ENCODE results near the gene PEMT.

DNA sequence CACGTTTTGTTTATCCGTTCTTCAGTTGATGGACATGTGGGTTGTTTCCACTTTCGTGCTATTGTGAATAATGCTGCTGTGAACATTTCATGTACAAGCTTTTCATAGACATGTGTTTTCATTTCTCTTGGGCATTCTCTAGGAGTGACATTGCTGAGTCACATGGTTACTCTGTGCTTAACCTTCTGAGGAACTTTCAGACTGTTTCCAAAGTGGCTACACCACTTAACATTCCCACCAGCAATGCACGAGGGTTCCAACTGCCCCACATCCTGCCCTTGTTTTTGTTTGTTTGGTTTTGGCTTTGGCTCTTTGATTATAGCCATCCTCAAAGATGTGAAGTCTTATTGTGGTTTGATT lies 14.2 kb upstream of the PEMT start:
- TF ChIP-seq, protein P1, sequence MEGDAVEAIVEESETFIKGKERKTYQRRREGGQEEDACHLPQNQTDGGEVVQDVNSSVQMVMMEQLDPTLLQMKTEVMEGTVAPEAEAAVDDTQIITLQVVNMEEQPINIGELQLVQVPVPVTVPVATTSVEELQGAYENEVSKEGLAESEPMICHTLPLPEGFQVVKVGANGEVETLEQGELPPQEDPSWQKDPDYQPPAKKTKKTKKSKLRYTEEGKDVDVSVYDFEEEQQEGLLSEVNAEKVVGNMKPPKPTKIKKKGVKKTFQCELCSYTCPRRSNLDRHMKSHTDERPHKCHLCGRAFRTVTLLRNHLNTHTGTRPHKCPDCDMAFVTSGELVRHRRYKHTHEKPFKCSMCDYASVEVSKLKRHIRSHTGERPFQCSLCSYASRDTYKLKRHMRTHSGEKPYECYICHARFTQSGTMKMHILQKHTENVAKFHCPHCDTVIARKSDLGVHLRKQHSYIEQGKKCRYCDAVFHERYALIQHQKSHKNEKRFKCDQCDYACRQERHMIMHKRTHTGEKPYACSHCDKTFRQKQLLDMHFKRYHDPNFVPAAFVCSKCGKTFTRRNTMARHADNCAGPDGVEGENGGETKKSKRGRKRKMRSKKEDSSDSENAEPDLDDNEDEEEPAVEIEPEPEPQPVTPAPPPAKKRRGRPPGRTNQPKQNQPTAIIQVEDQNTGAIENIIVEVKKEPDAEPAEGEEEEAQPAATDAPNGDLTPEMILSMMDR (conservative IDR thresholded peaks at IDR 0.05; ENCODE audit: low read depth, low read length), result no peak
- TF ChIP-seq EZH2 (IDR thresholded peaks at IDR 0.05; ENCODE audit: borderline replicate concordance, low read depth, low read length, poor library complexity, severe bottlenecking), result no peak

All from A673 (cell line).